GM12878 (cell line): Measurements from ENCODE around the gene MROH8. TPM values are rescaled to one million over a fixed set of nuclear protein-coding genes. Genes with fewer than 3 reads are reported as not detected.
A peak's percentile ranks its signal among the peaks of the same experiment; 100 is the strongest.

Source experiments
- ATAC-seq: fragments of 200-7000 bp; cut with Tn5 transposase; 3 replicates; pipeline ENCODE4 v1.9.1; 2020; ENCODE audit warnings: mild to moderate bottlenecking, moderate library complexity
- BruUV-seq: library from RNA; stranded (reverse); fragments of 400-500 nt; replicated peaks from 2 replicates; lab custom pipeline; 2021; lab: Mats Ljungman, UMichigan
- CTCF ChIA-PET: fragments of 300-600 bp; sonication (Branson Sonifier 250); formaldehyde crosslinking; extraction: SDS; loops from one replicate; lab custom pipeline; 2021; ENCODE audit warnings: inconsistent platforms; lab: Yijun Ruan, JAX
- POLR2A ChIA-PET: fragments of 350-600 bp; formaldehyde crosslinking; extraction: SDS; loops from one replicate; lab custom pipeline; 2021; ENCODE audit warnings: inconsistent platforms; lab: Charles Lee
- RAD21 ChIA-PET: fragments of 300-600 bp; sonication (Branson Sonifier 250); formaldehyde crosslinking; loops from one replicate; lab custom pipeline; 2023; ENCODE audit warnings: antibody characterized with exemption; ENCODE audit not compliant: unreplicated experiment; lab: Charles Lee
- SMC1A ChIA-PET: fragments of 300-600 bp; sonication (Branson Sonifier 250); formaldehyde crosslinking; loops from one replicate; lab custom pipeline; 2023; ENCODE audit not compliant: unreplicated experiment, uncharacterized antibody; lab: Charles Lee
- DNase-seq: peaks from one replicate; pipeline ENCODE4 v3.0.0-alpha.2; 2011; ENCODE audit warnings: low read depth, low spot score
- FAIRE-seq: peaks from 3 replicates; lab custom pipeline; 2011; peaks lifted over from hg19 to GRCh38; lab: Jason Lieb, UNC
- H2AFZ ChIP-seq: 2 replicates; pipeline ENCODE4 v1.6.0; 2011; ENCODE audit warnings: low read depth, low read length, control low read depth; ENCODE audit not compliant: control insufficient read depth
- H3K27ac ChIP-seq: 2 replicates; pipeline ENCODE4 v1.5.1; 2011; ENCODE audit warnings: control low read depth; ENCODE audit not compliant: control insufficient read depth, insufficient read depth
- H3K27me3 ChIP-seq, 2 experiments: replicated peaks in 1 of 2; 2 replicates each; pipeline versions ENCODE4 v1.6.0 to v1.6.1; 2011; ENCODE audit warnings: low read length in 1 of 2; ENCODE audit not compliant: control insufficient read depth in 2 of 2, insufficient read depth in 2 of 2
- H3K36me3 ChIP-seq, 2 experiments: 2 replicates each; pipeline ENCODE4 v1.5.1; 2011; ENCODE audit warnings: low read length in 1 of 2; ENCODE audit not compliant: control insufficient read depth in 2 of 2, insufficient read depth in 2 of 2
- H3K4me1 ChIP-seq: 2 replicates; pipeline ENCODE4 v1.6.1; 2011; ENCODE audit warnings: mild to moderate bottlenecking, low read length, moderate library complexity, mixed read lengths; ENCODE audit not compliant: control insufficient read depth, insufficient read depth
- H3K4me2 ChIP-seq: 2 replicates; pipeline ENCODE4 v1.6.0; 2011; ENCODE audit warnings: control low read depth; ENCODE audit not compliant: control insufficient read depth, insufficient read depth
- H3K4me3 ChIP-seq: fragments of 200-600 bp; sonication (generic); 2 replicates; pipeline ENCODE4 v1.5.1; 2016
- H3K79me2 ChIP-seq: 2 replicates; pipeline ENCODE4 v1.6.0; 2011; ENCODE audit warnings: low read length; ENCODE audit not compliant: control insufficient read depth, insufficient read depth
- H3K9ac ChIP-seq: 2 replicates; pipeline ENCODE4 v1.8.0; 2011; ENCODE audit warnings: low read length, control low read depth, mixed read lengths; ENCODE audit not compliant: control insufficient read depth, insufficient read depth
- H3K9me3 ChIP-seq: replicated peaks from 3 replicates; pipeline ENCODE4 v1.5.1; 2011; ENCODE audit warnings: mild to moderate bottlenecking, low read length; ENCODE audit not compliant: control insufficient read depth, insufficient read depth
- H4K20me1 ChIP-seq: 2 replicates; pipeline ENCODE4 v1.6.0; 2011; ENCODE audit not compliant: control insufficient read depth, insufficient read depth
- BHLHE40 ChIP-seq, 2 experiments: fragments of 450-650 bp in 1 of 2; IDR thresholded peaks; 2 replicates each; pipeline ENCODE4 v1.6.1; 2011 to 2017; ENCODE audit warnings: low read depth in 2 of 2, borderline replicate concordance in 1 of 2, improper control_type of control experiment in 1 of 2, low read length in 1 of 2, mild to moderate bottlenecking in 1 of 2
- EED ChIP-seq: sonication (generic); IDR thresholded peaks from 2 replicates; pipeline ENCODE4 v1.6.1; 2016; ENCODE audit warnings: antibody characterized with exemption, low read depth
- ETV6 ChIP-seq, 2 experiments: fragments of 450-650 bp in 1 of 2; IDR thresholded peaks in 1 of 2; conservative IDR thresholded peaks in 1 of 2; 2 replicates each; pipeline ENCODE4 v1.6.1; 2014; ENCODE audit warnings: antibody characterized with exemption in 1 of 2, borderline replicate concordance in 1 of 2, low read depth in 1 of 2, mild to moderate bottlenecking in 1 of 2, moderate library complexity in 1 of 2
- MEF2A ChIP-seq: IDR thresholded peaks from 2 replicates; pipeline ENCODE4 v1.6.1; 2011; ENCODE audit warnings: low read depth, mild to moderate bottlenecking, low read length, moderate library complexity; ENCODE audit not compliant: insufficient read depth
- NFIC ChIP-seq: IDR thresholded peaks from 2 replicates; pipeline ENCODE4 v1.6.1; 2012; ENCODE audit warnings: low read depth, mild to moderate bottlenecking, inconsistent platforms, low read length, moderate library complexity
- RUNX3 ChIP-seq: IDR thresholded peaks from 2 replicates; pipeline ENCODE4 v1.6.1; 2012; ENCODE audit warnings: low read length, inconsistent platforms
- SREBF1 ChIP-seq: IDR thresholded peaks from 2 replicates; pipeline ENCODE4 v1.6.1; 2012; ENCODE audit warnings: mild to moderate bottlenecking, low read length
- TCF7 ChIP-seq: IDR thresholded peaks from 2 replicates; pipeline ENCODE4 v1.6.1; 2014; ENCODE audit warnings: antibody characterized with exemption, borderline replicate concordance
- WGBS: methylation state at CpG from one replicate; pipeline ENCODE4 v1.1.6; 2016; ENCODE audit warnings: low lambda C conversion rate; ENCODE audit not compliant: insufficient replicate concordance, insufficient coverage; ENCODE audit errors: missing lambda C conversion rate; 5-methylcytosine and 5-hydroxymethylcytosine counted together
- in situ Hi-C: fragments of 300-500 bp; cut with MboI; formaldehyde crosslinking; loops from 9 replicates; pipeline ENCODE4 v1.14.3; 2018; ENCODE audit warnings: mixed read lengths
- intact Hi-C: fragments of 100-400 bp; cut with micrococcal nuclease; formaldehyde crosslinking; loops from one replicate; pipeline ENCODE4 v1.14.2; 2022; ENCODE audit not compliant: unreplicated experiment
- polyA plus RNA-seq, 11 experiments: library from polyadenylated mRNA; depleted of rRNA in 4 of 11; unstranded in 6 of 11; stranded (reverse) in 5 of 11; fragments of >200 nt; fragmentation: Nextera tagmentation in 4 of 11; fragmentation: Illumina TruSeq in 1 of 11; extraction: Ambion mirVana in 4 of 11; extraction: Trizol in 1 of 11; gene quantifications; 1 replicate in 1 of 11; 2 replicates in 10 of 11; pipeline versions ENCODE4 v1.2.1 to v1.2.3, GENCODE V29; 2011 to 2016; ENCODE audit warnings: inconsistent platforms in 2 of 11, missing spikeins in 2 of 11, low read depth in 1 of 11
- total RNA-seq, 4 experiments: library from RNA; depleted of rRNA in 3 of 4; stranded (reverse); fragments of >200 nt in 3 of 4; fragmentation: Illumina TruSeq in 1 of 4; extraction: Trizol in 1 of 4; gene quantifications; 2 replicates each; pipeline versions ENCODE4 v1.2.1 to v1.2.3, GENCODE V29; 2013 to 2021
- TF ChIP-seq, protein P1 (sequence below): IDR thresholded peaks from 2 replicates; pipeline ENCODE4 v1.6.1; 2011; ENCODE audit warnings: low read depth, low read length, improper control_type of control experiment, borderline replicate concordance
- TF ChIP-seq, protein P2 (sequence below), 3 experiments: IDR thresholded peaks in 2 of 3; conservative IDR thresholded peaks in 1 of 3; 2 replicates each; pipeline ENCODE4 v1.5.1; 2011; ENCODE audit warnings: low read depth in 3 of 3, low read length in 3 of 3, mild to moderate bottlenecking in 3 of 3, control low read depth in 2 of 3, moderate library complexity in 2 of 3, inconsistent platforms in 1 of 3, mixed read lengths in 1 of 3; ENCODE audit not compliant: control insufficient read depth in 2 of 3, insufficient read depth in 1 of 3; ENCODE audit errors: extremely low read depth in 1 of 3

The MROH8 gene
- total and polyA plus RNA-seq, 10 of the 15 experiments (the other 5 are each of a cell fraction or from before 2014, with no cell fraction given): 0.16 to 2.8 (median 1.8) TPM

DNA sequence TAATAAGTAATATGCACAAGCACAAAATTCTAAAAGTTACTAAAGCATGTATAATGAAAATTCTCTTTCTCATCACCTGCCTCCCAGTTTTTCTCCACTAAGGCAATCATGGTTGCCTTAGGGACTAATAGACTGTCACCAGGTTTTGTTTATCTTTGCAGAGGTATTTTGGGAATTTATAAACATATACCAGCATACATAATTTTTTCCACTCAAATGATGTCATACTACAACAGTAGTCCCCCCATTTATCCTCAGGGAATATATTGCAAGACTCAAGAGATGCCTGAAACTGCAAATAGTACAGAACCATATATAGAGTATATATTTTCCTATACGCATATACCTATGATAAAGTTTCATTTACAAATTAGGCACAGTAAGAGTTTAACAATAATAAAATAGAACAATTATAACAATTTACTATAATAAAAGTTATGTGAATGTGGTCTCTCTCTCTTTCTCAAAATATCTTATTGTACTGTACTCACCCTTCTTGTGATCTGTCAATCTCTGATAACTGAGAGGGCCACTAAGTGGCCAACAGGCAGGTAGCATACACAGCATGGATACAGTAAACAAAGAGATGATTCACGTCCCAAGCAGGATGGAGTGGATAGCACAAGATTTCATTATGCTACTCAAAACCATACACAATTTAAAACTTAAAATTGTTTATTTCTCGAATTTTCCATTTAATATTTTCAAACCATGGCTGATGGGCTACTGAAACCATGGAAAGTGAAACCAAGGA lies 103.2 kb downstream of the MROH8 start (continued):
- TF ChIP-seq, protein P1, sequence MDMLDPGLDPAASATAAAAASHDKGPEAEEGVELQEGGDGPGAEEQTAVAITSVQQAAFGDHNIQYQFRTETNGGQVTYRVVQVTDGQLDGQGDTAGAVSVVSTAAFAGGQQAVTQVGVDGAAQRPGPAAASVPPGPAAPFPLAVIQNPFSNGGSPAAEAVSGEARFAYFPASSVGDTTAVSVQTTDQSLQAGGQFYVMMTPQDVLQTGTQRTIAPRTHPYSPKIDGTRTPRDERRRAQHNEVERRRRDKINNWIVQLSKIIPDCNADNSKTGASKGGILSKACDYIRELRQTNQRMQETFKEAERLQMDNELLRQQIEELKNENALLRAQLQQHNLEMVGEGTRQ: no peak
- TF ChIP-seq TCF7: no peak
- TF ChIP-seq, protein P2, sequence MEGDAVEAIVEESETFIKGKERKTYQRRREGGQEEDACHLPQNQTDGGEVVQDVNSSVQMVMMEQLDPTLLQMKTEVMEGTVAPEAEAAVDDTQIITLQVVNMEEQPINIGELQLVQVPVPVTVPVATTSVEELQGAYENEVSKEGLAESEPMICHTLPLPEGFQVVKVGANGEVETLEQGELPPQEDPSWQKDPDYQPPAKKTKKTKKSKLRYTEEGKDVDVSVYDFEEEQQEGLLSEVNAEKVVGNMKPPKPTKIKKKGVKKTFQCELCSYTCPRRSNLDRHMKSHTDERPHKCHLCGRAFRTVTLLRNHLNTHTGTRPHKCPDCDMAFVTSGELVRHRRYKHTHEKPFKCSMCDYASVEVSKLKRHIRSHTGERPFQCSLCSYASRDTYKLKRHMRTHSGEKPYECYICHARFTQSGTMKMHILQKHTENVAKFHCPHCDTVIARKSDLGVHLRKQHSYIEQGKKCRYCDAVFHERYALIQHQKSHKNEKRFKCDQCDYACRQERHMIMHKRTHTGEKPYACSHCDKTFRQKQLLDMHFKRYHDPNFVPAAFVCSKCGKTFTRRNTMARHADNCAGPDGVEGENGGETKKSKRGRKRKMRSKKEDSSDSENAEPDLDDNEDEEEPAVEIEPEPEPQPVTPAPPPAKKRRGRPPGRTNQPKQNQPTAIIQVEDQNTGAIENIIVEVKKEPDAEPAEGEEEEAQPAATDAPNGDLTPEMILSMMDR (IDR thresholded peaks at IDR 0.05 in 2 of 3, conservative IDR thresholded peaks at IDR 0.05 in 1 of 3; ENCODE audit: control insufficient read depth in 2 of 3, extremely low read depth in 1 of 3, insufficient read depth in 1 of 3, low read depth in 3 of 3, low read length in 3 of 3): no peak

DNA sequence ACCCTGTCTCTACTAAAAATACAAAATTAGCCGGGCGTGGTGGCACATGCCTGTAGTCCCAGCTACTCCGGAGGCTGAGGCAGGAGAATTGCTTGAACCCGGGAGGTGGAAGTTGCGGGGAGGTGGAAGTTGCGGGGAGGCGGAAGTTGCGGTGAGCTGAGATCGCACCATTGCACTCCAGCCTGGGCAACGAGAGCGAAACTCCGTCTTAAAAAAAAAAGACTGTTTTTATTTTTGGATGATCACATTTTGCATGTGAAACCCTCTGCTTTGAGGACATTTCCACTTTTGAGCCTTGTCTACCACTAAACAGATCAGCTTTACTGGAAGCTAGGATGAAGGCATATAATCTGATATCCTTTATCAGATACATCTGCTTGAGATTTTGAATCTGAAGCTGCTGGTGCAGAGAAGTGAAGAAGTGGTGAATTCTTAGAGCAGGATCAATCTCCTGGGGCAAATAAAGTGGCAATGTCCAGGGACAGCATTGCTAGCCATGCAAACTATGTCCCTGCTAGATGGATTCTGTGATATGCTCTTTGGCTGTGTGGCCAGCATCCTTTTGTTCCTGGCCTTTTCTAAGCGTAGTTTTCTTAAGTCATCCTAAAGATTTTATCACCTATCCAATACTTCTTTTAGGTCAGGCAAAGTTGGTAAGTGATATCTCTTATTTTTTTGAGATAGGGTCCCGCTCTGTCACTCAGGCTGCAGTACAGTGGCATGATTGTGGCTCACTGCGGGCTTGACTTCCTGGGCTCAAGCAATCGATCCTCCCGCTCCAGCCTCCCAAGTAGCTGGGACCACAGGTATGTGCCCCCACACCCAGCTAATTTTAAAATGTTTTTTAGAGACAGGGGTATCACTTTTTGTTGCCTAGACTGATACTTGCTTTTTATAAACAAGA lies 106.8 kb downstream of the MROH8 start:
- TF ChIP-seq EED: peak; percentile 35; the same call in 1 of the 2 replicates
- TF ChIP-seq SREBF1: no peak
- TF ChIP-seq NFIC: peak; percentile 29; the same call in 1 of the 2 replicates
- peak; percentile 69 for TF ChIP-seq RUNX3
- TF ChIP-seq MEF2A: 0 out of 2 replicates have a peak, but pooled peaks have one; percentile 43
- no peak for TF ChIP-seq BHLHE40 (IDR thresholded peaks at IDR 0.05; ENCODE audit: borderline replicate concordance in 1 of 2, low read depth in 2 of 2, low read length in 1 of 2)
- peak in 1 of 2 experiments; percentile 89; a peak in 2 of 4 replicates for TF ChIP-seq ETV6 (conservative IDR thresholded peaks at IDR 0.05 in 1 of 2, IDR thresholded peaks at IDR 0.05 in 1 of 2; ENCODE audit: borderline replicate concordance in 1 of 2, low read depth in 1 of 2)
- FAIRE-seq (no peak), DNase-seq (no peak), ATAC-seq (no peak)
- intact Hi-C loops: no loop called here
- H3K9ac ChIP-seq: no peak overlapping the region
- H3K9me3 ChIP-seq: peaks cover 1% of the 10 kb centered on the region; the same call in 2 of the 3 replicates
- H3K4me2 ChIP-seq: peak overlapping the region; percentile 6; the same call in 1 of the 2 replicates
- ChIA-PET SMC1A (interaction anchor here (0.6 kb wide), 1 partner anchor 463 kb away, joined by 3 read pairs; no protein-coding TSS in a partner anchor), POLR2A (interaction anchor here (0.6 kb wide), 1 partner anchor 1251 kb away, joined by 3 read pairs; no protein-coding TSS in a partner anchor), RAD21 (no interaction called here), CTCF (no interaction called here)
- WGBS: 12% methylated on average over 16 of the region's 17 CpGs
- H3K4me1 ChIP-seq: peaks cover 9% of the 10 kb centered on the region
- no peak overlapping the region for H3K4me3 ChIP-seq
- BruUV-seq: no TSS peak
- H3K36me3 ChIP-seq: peaks cover 0 to 13% of the 10 kb centered on the region in 2 experiments; a peak in 2 of 4 replicates
- H3K79me2 ChIP-seq: peaks cover 3% of the 10 kb centered on the region
- no peak overlapping the region; the same call in 1 of the 2 replicates for H3K27ac ChIP-seq
- no peaks in the 10 kb centered on the region for H3K27me3 ChIP-seq
- in situ Hi-C loops: no loop called here
- H4K20me1 ChIP-seq: no peaks in the 10 kb centered on the region
- H2AFZ ChIP-seq: no peak overlapping the region
